ENCODE measurements around the gene MS4A13.

GRCh38 chr11:60528465-60528864, 13.3 kb downstream of the MS4A13 start:
- no peak for TF ChIP-seq POLR2AphosphoS5 (IDR thresholded peaks at IDR 0.05; ENCODE audit: low read depth, low read length)
- no peak for TF ChIP-seq PBX3 (IDR thresholded peaks at IDR 0.05)
- no peak for TF ChIP-seq ZBTB33 (IDR thresholded peaks at IDR 0.05; ENCODE audit: borderline replicate concordance, low read depth)
- no peak for TF ChIP-seq CTCF (IDR thresholded peaks at IDR 0.05)
- no peak for TF ChIP-seq GABPA (IDR thresholded peaks at IDR 0.05; ENCODE audit: low read depth)
- TF ChIP-seq REST (IDR thresholded peaks at IDR 0.05; ENCODE audit: low read depth, low read length): no peak
